CD4-positive, alpha-beta T cell treated with Interleukin-1 beta for 1 hour (primary cell): ENCODE results near the gene ZNF644.
"Not testable (repeated sequence)": the region's sequence is repeated elsewhere in the genome, so short reads cannot be mapped to it uniquely, and the experiment has no call there.

ENCODE experiments used
- DNase-seq, 2 donors: peaks; one replicate each; pipeline ENCODE4 v3.0.0-alpha.2; 2020 to 2022

Gene ZNF644

DNA sequence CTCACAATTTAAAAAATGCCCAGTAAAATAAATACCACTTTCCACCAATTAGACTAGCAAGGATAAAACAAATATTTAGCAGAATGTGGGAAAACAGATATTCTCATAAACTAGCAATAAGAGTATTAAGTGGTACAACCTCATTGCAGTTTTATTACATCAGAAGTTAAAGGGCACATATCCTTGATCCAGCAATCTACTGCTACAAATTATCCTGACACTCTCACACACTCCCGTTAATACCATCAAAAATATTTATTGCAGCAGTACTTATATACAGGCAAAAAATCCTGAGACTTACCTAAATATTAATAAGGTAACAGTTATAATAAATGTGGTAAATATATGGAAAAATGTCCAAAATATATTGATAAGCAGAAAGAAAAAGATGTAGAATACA, 44.3 kb downstream of the ZNF644 start:
- no peak for DNase-seq

DNA sequence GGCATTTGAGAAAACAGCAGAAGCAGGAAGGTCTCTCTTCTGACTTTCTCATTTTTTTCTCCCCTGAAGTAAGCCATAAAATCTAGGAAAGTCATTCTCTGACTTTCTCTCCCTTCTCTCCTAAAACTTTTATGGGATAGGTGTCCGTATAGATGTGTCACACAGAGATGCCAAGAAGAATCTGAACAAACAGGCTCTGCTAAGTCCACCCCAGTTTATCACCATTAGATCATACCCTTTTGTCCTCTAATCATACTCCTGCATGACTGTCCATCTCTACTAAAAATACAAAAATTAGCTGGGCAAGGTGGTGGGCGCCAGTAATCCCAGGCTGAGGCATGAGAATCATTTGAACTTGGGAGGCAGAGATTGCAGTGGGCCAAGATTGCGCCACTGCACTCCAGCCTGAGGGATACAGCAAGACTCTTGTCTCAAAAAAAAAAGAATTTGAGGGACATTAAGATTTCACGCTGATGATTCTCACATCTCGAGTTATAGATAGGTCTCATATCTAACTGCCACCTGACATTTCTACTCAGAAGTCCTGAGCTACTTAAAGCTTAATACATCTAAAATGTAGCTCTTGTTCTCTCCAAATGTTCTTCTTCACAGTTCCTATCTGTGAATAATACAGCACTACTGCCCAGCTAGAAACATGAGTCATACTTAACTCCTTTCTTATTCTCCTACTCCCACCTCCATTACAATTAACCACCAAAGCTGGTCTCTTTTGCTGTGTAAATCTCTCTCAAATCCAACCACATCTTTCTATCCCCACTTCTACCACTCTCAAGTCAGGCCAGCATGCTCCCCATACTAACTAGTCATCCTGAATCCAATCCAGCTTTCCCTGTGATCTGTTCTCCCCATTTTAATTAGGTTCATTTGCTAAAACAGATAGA, 47.7 kb downstream of the ZNF644 start:
- DNase-seq: no peak

DNA sequence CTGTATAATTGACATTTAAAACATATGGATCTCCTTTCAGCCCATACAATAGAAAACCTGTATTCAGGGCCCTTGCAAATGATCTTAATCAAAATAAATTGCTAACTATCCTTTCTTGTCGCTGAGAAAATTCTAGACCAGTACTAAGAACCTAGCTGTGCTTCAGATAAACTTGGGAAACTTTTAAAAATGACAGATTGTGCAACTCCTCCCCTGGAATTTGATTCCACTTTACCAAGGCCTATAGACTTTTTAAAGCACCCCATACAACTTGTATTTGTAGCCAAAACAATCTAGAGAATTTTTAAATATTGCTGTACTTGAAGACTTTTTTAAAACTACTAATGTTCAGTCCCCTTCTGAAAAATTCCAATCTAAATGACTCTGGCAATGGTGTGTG, 51.6 kb downstream of the ZNF644 start:
- no peak for DNase-seq

DNA sequence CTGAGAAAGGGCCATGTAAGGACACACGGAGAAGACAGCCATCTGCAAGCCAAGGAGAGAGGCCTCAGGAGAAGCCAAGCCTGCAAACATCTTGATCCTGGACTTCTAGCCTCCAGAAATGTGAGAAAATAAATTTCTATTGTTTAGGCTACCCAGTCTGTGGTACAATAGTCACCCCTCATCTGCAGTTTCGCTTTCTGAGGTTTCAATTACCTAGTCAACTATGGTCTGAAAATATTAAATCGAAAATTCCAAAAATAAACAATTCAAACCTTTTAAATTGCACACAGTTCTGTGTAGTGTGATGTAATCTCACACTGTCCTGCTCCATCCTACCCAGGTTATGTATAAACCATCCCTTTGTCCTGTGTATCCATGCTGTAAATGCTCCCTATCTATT, 52.6 kb downstream of the ZNF644 start:
- DNase-seq: no peak

DNA sequence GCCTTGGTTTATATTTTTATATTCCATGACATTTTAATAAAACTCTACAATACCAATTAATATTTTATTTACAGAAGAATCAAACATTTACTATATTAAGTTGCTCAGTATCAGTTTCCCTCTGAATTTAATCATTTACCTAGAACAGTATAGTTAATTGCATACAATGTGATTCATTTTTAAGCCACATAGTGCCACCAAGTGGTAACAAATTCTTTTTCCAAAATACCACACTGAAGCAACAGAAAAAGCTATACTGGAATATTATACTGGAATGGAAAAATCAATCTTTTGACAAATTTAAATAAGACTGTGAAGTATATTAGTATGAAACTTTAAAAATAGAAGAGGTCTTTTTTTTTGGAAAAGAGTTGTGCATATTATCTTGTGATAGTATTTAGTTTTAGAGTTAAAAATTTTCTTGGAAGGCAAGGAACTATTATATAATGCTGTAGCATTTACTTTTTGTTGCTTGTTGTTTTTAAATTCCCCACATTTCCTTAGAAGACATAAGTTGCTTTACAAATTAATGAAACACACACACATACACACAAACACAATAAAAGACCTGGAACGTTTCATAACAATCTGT, 57.3 kb downstream of the ZNF644 start:
- peak in 1 of 2 donors; percentile 15 for DNase-seq

DNA sequence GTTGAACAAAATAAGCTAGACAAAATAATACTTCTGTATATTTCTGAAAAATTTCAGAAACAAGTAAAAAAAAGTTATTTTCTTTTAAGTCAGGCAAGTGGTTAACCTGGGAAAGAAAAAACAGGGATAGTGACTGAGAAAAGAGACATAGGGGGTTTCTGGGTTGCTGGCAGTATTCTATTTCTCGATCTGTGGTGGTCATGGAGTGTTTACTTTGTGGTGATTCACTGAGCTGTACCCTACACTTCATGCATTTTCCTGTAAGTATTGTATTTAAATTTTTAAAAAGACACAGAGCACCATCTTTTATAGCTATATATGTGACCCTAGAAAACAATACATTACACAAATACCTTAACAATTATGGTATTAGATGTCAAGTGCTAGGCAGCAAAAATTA, 58.2 kb downstream of the ZNF644 start:
- no peak for DNase-seq

DNA sequence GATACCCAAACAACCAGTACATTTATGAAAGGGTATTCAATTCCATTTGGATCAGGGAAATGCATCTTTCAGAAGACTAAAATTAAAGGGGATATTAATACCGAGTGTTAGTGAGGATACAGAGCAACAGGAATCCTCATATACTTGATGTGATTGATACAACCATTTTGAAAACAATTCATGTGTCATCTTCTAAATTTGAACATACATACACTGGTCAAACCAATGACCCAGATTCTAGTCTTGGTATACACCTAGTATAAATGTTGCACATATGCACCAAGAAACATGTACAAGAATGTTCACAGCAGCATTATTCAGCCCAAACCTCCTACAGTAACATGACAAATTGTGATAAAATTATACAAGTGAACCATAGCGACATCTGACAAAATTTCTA, 58.6 kb downstream of the ZNF644 start:
- no peak for DNase-seq

DNA sequence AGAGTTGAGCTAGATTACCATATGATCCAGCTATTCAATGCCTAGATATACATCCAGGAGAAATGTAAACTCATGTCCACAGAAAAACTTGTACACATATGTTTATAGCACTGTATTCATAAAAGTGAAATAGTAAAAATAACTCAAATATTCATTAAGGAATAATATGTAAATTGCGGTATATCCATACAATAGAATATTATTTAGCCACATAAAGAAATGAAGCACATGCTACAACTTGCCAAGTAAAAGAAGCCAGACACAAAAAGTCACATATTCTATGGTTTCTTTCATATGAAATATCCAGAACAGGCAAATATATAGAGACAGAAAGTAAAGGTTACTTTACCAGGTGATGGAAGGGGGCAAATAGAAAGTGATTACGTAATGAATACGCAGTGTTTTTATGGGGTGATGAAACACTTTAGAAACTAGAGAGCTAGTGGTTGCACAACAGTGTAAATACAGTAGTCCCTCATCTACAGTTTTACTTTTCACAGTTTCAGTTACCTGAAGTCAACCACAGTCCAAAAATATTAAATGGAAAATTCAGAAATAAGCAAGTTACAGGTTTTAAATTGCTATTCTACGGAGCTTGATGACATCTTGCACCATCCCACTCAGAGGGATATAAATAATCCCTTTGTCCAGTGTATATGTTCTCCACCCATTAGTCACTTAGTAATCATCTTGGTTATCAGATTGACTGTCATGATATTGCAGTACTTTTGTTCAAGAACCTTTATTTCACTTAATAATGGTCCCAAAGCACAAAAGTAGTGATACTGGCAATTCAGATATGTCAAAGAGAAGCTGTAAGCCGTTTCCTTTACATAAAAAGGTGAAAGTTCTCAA, 62.3 kb downstream of the ZNF644 start:
- no peak for DNase-seq

DNA sequence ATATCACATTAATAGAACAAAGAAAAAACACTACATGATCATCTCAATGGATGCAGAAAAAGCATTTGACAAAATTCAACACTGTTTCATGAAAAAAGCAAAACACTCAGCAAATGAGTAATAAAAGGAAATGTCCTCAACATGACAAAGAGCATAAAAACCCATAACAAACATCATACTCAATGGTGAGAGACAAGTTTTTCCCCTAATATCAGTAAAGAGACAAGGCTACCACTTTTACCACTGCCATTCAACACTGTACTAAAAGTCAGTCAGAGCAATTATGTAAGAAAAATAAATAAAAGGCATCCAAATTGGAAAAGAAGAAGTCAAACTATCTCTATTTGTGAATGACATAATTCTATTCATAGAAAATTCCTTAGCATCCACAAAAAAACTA, 64.3 kb downstream of the ZNF644 start:
- no peak for DNase-seq

DNA sequence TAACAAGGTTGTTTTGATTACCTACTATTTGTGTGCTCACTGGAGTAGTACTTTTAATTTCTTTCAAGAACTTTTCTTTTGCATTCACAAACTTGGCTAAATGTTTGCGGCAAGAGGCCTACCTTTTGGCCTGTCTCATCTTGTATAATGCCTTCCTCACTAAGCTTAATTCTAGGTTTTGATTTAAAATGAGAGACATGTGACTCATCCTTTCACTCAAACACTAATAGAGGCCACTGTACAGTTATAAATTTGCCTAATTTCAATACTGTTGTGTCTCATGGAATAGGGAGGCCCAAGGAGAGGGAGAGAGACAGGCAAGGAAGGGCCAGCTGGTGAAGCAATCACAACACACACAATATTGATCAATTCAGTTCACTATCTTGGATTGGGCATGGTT, 66.1 kb downstream of the ZNF644 start:
- no peak for DNase-seq

DNA sequence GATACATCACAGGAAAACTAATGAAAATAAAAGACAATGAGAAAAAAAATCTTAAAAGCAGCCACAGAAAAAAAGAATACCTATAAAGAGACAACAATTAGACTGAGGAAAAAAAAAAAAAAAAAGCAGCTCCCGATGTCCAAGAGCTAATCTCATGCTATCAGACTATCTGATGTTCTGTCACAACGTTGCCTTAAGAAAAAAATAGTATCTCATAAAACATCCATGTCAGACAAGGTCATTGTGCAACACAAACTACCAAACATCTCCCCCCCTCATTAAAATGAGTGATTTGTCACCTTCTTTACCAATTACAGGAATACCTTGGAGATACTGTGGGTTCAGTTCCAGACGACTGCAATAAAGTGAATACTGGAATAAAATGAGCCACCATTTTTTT, 68.9 kb downstream of the ZNF644 start:
- DNase-seq: no peak

DNA sequence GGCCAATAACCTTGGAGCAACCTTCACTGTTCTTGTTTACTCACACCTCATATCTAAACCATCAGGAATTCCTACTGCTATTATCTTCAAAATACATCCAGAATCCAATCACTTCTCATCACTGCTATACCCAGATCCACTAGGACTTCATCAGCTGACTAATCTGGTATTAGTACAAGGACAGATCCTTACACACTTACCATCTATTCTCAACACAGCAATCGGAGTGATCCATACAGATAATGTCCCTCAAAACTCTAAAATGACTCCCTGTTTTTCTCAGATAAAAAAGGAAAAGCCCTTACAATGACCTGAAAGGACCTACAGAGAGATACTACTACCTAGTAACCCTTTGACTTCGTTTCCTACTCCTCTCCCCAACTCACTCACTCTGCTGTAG, 70.8 kb downstream of the ZNF644 start:
- no peak for DNase-seq

DNA sequence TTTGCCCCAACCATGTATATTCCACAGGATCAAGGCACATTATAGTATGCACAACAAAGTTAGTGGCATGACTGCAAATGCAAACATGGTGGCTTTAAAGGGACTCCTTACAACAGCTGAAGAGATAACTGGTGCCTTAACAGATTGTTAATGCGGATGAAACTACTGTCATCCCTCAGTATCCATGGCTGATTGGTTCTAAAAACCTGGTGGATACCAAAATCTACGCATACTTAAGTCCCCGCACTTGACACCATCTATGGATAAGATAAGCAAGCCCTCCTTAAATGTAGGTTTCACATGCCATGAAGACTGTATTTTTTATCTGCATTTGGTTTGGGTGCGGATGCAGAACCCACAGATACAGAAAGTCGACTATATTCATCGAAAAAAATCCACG, 73.5 kb downstream of the ZNF644 start:
- no peak for DNase-seq

DNA sequence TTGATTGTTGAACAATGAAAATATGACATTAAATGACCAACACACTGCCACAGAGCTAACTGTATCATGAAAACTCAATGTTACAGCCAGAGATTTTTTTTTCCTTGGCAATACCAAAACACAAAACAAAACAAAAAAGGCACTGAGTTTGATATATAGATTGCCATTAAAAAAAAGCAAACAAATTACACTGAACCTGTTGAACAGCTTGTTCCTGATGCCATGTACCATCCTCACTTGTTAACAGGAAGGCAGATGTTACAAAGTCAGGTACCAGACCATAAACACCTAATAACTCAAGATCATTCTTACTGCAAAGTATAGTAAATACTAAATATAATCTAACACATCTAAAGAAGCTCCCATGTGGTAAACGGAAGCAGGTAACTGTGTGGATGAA, 75.2 kb downstream of the ZNF644 start:
- no peak for DNase-seq

DNA sequence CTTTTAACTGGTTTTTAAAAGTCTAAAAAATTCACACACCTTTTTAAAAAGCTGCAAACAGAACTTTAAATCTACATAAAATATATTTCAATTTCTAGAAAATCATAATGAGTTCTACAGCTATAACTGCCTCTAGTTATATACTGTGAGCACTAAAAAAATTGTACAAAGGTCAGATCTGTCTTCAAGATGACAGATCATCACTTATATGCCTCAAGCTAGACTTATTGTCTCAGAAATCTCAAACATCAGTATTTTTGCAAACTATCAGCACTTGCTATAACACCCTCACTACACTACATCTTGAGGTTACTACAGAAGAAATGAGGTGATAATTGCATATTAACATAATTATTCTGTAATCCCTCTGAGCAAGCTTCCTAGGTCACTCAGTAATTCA, 76.5 kb downstream of the ZNF644 start:
- DNase-seq: no peak

DNA sequence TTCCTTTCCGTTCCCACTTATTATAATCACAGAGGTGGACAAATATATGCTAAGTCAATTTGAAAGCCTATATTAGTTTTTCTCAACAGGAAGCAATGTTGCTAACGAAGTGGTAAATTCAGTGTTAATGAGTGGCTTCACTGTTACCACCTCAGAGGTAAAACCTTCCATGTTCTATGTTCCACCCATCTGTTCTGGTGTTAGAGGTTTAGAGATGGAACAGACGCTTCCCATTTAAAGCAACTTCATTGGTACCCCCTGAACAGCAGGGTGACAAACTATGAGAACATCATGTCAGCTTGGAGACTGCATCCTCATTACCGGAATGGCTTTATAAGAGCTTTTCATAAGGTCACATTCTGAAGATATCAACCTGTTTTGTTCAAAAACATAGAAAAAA, 77.9 kb downstream of the ZNF644 start:
- DNase-seq: no peak

DNA sequence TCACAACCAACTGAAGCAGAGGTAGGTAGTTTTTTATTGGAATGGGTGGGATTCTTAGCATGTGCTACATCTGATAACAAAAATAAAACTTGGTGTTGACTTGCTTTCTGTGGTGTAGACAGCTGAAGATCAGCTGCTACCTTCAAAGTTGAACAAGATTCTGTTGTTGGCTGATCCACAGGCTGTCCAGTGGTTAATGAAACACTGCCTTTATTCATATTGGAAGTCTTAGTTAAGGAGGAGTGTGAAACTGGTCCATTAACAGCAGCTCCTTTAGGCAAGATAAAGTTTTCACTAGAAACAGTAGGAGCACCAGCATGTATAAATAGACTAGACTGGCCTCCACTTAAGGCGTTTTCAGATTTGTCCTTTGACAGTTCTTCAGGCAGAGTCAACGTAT, 81.1 kb downstream of the ZNF644 start:
- DNase-seq: no peak

DNA sequence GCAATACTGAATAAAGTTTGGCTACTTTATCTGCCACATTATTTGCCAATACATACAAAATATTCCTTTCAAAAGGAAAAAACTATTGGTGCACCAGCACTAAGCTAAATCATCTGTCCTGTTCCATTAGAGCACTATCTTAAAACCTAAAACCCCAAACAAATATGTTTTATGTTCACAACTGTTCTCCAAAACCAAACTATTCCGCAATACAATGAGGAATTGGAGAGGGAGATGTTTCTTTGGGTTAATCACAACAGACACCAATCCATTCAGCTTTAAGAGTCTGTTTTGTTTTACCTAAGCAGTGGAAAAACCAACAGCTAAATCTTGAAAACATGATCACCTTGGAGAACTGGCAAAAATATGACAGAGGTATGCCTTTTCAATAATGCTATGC, 85.1 kb downstream of the ZNF644 start:
- DNase-seq: no peak

DNA sequence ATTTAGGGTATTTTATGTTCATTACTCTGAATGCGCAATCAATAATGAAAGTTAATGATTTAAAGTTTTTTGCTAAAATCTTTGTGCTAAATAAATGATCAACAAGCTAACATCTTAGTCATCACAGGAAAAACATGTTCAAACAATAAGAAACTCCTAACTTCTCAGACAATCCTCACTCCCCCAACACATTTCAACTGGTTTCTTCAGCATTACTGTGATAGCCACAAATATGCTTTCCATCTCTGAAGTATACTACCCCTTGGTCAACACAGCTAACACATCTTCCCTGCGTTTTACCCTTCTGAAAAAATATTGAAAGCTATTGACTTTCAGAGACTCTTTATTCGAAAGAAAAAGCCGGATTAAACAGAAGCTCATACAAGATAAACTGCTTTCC, 85.8 kb downstream of the ZNF644 start:
- no peak for DNase-seq

DNA sequence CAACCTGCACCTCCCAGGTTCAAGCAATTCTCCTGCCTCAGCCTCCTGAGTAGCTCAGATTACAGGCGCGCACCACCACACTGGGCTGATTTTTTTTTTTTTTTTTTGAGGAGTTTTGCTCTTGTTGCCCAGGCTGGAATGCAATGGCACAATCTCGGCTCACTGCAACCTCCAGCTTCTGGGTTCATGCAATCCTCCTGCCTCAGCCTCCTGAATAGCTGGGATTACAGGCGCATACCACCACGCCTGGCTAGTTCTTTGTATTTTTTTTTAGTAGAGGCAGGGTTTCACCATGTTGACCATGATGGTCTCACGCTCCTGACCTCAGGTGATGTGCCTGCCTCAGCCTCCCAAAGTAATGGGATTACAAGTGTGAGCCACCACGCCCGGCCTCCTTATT, 93.6 kb downstream of the ZNF644 start:
- not testable (repeated sequence) for DNase-seq

DNA sequence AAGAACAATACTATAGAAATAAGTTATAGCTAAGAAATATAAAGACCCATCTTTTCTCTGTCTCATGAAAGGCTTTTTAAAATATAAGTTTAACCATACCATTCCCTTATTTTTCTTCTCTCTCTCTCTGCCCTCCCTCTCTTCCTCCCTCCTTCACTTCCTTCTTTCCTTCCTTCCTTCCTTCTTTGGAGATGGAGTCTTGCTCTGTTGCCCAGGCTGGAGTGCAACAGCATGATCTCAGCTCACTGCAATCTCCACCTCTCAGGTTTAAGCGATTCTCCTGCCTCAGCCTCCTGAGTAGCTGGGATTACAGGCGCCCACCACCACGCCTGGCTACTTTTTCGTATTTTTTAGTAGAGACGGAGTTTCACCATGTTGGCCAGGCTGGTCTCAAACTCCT, 94.2 kb downstream of the ZNF644 start:
- not testable (repeated sequence) for DNase-seq

DNA sequence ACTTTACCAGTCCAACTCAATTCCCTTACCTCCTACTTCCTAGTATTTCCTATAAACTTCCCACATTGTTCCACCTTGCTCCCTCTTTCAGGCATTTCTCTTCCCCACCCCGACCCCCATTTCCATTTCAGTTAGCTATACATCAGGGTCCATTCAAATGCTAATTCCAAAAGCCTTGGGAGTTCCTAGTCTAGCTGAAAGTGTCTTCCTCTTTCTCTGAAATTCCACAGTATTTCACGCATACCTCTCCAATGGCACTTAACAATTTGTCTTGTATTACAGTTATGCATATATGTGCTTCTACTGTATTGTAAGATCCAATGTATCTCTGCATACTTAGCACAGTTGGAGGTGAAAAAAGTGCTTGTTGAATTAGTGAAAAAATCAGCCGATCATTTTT, 94.9 kb downstream of the ZNF644 start:
- DNase-seq: no peak

DNA sequence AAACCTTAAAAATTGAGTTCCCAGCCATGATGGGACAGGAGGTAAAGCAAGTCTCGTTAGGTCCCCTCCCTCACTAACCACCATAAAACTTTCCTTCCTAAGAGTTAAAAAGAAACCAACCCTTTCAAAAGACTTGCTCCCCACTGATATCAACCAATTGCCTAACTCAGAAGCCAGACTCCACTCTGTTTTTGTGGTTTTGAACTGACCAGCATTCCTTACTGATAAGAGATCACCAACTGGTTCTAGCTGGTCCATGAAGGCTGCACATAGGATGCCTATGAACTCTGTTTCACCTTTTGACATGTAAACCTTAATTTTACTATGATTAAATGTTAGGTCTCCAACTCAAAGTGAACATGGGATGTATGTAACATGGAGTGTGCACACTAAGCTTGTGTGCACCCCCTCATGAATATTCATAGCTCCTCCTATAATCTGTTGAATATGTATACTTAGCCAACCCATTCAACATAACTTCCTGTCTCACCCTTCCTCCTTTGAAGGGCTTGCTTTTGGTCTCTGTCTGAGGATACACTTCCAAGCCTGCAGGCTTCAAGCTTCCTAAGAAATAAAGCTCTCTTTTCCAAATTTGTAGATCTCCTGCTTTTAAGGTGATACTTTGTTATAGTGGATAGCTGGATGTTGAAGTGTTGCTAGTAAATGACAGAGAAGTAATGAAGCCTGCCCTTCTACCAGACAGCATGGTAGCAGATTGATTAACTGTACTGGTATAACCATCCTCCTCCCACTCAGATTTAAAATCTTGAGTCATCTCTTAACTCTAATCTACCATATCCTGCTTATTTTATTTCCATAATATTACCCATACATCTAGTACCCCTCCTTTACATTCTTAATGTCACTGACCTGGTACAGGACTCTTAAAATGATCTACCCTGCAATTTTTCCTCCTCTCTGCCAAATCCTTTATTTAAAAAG, 95.6 kb downstream of the ZNF644 start:
- no peak for DNase-seq
